Activated CD8-positive, alpha-beta memory T cell treated with anti-CD3 and anti-CD28 coated beads, Interleukin-2, amount 50 U/mL, for 1 hour (primary cell): ENCODE results near the gene SYT12.
"Not testable (repeated sequence)": the region's sequence is repeated elsewhere in the genome, so short reads cannot be mapped to it uniquely, and the experiment has no call there.

Experiments
- DNase-seq: peaks from one replicate; pipeline ENCODE4 v3.0.0-alpha.2; 2020; ENCODE audit errors: extremely low read depth

SYT12 gene, protein sequence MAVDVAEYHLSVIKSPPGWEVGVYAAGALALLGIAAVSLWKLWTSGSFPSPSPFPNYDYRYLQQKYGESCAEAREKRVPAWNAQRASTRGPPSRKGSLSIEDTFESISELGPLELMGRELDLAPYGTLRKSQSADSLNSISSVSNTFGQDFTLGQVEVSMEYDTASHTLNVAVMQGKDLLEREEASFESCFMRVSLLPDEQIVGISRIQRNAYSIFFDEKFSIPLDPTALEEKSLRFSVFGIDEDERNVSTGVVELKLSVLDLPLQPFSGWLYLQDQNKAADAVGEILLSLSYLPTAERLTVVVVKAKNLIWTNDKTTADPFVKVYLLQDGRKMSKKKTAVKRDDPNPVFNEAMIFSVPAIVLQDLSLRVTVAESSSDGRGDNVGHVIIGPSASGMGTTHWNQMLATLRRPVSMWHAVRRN

DNA sequence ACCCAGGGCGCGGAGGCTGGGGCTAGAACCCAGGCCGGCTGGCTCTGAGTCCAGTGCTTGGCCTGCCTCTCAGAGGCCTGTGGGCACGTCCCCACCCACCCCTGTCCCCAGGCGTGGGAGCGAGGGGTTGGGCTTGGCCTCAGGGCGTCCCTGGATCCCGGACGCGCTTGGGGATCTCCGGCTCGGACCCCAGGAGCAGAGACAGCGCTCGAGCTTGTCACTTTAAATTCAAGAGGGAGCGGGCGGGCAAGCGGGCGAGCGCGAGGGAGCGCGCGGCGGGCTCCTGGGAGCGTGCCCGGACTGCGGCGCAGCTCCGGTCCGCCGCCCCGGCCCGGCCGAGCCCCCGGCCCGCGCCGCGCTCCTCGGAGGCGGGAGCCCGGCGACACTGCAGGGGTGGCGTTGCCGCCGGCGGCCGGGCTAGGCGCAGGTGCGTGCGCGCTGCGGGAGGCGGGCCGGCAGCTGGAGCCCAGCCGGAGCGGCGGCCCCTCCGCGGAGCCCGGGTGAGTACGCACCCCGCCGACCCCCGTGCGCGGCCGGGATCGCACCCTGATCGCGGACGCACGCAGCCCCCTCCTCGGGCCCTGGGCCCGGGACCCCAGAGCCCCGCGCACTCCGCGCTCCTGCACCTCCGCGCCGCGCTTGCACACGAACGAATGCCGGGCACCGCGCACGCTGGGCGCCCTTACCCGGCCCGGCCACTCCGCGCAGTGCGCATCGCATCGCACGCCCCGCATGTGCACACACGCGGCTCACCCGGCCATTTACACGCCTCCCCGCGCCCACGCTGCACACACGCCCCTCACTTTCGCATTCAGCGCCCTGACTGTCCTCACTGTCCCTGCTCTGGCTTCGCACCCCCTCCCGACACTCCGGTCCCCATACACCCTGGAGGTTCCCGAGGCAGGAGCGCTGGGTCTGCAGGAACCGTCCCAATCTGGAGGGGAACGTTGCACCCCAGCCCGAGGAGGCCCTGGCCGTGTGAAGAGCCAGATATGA is at the start of gene SYT12:
SYT12 (plus strand) TSS at position 174 of the 996 bp plus-strand sequence. CDS start 7,011 bp downstream, outside the sequence.
- DNase-seq, result no peak

DNA sequence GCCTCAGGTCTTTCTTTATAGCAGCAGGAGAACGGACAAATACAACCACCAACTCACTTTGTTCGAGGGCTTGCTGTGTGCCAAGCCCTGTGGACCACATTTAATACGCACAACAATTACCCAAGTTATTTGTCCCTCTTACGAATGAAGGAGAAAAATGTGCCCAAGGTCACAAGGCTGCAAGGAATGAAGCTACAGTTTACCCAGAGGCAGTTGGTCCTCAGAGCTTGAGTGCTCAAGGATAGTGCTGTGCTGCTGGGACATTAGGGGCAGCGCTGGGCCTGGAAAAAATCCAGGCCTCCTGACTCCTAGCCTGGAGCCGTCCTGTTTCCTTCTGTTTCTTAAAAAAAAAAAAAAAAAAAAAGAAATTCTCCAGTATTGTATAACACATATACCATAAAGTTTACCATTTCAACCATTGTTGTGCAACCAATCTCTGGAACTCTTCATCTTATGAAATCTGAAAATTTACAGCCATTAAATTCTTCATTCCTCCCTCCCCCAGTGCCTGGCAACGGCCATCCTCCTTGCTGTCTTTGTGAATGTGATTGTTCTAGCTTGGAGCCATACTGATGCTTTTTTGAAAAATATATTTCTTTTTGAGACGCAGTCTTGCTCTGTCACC is 48.9 kb upstream of the SYT12 start:
- DNase-seq, result no peak

DNA sequence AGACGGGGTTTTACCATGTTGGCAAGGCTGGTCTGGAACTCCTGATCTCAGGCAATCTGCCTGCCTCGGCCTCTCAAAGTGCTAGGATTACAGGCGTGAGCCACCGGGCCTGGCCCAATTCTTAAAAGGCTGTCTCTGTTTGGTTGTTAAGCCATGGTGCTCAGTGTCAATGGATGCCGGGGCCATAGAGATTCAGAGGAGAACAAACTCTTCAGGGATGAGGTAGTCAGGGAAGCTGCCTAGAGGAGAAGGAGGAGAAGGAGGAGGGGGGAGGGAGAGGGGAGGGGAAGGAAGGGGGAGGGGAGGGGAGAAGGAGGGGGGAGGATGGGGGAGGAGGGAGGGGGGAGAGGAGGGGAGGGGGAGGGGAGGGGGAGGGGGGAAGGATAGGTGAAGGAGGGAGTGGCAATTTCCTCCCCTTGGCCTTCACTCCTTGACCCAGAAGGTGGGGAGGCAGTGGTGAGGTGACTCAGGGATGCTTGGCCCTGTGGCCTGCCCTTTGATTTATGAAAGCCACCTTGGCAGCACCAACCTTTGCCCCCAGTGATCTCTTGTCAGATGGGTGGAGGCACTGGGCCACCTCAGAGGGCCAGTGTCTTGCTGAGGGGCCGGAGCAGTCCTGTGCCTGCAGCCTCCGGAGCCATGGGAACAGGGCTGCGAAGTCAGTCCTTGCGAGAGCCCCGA is 48.1 kb upstream of the SYT12 start, which contains the start of gene C11orf86:
C11orf86 (plus strand) TSS at position 581 of the 681 bp plus-strand sequence; CDS start at position 640, 59 bp downstream.
- no peak for DNase-seq

DNA sequence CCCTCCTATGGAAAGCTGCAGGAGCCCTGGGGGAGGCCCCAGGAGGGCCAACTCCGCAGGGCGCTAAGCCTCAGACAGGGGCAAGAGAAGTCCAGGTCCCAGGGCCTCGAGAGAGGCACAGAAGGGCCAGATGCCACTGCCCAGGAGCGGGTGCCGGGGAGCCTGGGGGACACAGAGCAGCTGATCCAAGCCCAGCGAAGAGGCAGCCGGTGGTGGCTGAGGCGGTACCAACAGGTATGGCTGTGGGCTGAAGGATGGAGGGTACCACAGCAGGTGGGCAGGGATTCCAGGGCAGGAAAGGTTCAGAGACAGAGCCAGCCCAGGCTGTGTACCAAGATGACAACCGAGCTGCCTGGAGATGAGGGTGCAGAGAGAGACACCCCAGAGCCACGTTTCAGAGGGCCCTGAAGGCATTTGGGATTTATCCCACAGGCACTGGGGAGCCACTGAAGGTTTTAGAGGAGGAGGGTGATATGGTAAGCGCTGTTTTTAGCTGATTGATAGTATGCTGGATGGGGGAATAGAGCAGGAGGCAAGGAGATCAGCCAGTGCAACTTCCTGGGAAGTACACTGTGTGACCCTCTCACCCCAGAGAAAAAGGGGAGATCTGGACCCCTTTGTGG is 47.4 kb upstream of the SYT12 start:
- no peak for DNase-seq

DNA sequence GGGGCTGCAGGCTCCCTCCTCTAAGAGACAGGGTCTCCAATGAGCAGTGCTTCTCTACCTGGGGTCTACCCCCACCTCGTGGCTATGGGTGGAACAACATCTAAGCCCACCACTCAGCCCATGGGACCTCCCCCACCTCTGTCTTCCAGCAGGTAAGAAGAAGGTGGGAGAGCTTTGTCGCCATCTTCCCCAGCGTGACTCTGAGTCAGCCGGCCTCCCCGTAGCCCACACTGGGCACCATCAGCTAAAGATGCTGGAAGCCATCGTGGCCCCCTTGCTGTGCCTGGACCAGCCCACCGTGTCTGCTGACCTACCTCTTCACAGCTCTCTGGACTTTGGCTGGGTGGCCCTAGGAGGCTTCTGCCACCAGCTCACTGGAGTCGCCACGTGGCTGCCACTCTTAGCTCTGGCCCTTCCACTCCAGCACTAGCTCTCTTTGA is 46.9 kb upstream of the SYT12 start:
- no peak for DNase-seq

DNA sequence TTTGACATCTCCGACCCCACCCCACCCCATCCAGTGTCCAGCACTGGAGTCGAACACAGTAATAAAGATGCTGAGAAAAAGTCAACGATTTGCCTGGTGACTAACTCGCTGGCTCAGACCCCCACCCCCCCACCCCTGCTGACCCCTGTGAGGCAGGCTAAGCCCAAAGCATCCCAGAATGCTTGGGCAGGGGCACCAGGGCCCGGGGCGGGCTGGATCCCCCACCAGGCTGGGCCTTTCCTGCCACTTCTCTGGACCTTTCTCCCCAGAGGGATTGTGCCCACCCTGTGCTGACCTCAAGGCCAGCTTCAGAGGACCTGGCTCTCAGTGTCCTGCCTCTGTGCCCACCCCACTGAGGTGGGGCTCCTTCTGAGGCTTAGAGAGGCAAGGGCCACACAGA is 46.0 kb upstream of the SYT12 start:
- DNase-seq, result no peak

DNA sequence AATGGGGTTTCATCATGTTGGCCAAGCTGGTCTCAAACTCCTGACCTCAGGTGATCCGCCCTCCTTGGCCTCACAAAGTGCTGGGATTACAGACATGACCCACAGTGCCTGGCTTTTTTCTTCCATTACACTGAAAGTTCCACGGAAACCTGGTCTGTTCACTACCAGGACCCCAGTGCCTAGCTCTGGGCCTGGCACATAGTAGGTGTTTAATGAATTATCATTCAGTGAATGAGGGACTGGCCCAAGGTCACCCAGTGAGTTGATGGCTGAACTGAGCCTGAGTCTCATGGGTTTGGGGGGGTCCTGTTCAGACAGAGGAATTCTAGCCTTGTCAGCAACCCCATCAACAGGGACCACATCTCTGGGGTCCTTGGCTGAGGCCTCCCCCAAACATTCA is 44.7 kb upstream of the SYT12 start:
- DNase-seq, result no peak

DNA sequence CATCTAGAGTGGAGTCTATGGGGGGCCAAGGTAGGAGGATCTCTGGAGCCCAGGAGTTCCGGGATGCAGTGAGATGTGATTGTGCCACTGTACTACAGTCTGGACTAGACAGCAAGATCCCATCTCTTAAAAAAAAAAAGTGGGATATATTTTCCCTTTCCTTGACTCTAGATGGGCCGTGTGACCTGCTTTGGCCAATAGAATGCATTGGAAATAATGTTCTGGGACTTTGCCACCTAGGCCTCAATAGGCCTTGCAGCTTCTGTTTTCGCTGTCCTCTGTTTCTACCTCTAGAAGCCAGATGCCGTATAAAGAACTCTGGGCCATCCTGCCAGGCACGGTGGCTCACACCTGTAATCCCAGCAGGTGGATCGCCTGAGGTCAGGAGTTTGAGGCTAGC is 44.2 kb upstream of the SYT12 start:
- no peak for DNase-seq

DNA sequence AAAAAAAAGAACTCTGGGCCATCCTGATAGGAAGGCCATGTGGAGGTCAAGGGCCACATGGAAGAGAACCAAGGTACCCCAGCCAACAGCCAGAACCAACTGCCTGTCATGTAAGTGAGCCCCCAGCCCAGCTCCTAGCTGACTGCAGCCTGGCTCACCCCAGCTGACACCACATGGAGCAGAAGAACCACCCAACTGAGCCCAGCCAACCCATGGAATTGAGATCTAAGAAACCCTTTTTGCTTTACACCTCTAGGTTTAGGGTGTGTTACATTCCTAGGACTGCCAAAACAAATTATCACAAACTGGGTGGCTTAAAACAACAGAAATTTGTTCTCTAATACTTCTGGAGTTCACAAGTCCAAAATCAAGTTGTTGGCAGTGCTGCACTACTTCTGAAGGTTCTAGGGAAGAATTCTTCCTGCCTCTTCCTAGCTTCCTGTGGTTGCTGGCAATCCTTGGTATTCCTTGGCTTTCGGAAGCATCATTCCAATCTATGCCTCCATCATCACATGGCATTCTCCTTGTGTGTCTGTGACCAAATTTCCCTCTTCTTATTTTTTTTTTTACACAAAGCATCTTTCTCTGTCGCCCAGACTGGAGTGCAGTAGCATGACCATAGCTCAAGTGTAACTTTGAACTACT is 43.5 kb upstream of the SYT12 start:
- DNase-seq, result no peak

DNA sequence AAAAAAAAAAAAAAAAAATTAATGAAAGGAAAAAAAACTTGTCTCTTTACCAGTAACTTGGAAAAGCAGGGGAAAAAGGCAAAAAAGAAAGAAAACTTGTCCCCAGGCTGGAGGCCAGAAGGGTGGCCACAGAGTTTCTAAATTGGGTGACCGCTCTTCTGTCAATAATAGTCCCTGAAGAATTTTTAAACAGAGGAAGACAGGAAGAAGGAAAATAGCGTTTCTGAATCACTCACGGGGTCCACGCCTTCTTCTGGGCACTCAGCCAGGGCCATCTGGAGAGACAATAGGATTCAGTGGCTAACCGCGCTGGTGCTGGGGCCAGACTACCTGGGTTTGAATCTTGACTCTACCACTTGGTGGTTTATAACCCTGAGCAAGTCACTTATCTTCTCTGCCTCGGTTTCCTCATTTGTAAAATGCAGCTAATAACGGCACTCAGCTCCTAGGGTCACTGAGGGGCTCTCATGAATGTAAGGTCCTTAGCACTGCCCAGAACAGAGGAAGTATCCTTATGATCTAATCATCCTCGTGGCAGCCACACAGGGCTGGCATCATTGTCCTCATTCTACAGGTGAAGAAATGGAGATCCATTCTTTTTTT is 40.9 kb upstream of the SYT12 start:
- no peak for DNase-seq

DNA sequence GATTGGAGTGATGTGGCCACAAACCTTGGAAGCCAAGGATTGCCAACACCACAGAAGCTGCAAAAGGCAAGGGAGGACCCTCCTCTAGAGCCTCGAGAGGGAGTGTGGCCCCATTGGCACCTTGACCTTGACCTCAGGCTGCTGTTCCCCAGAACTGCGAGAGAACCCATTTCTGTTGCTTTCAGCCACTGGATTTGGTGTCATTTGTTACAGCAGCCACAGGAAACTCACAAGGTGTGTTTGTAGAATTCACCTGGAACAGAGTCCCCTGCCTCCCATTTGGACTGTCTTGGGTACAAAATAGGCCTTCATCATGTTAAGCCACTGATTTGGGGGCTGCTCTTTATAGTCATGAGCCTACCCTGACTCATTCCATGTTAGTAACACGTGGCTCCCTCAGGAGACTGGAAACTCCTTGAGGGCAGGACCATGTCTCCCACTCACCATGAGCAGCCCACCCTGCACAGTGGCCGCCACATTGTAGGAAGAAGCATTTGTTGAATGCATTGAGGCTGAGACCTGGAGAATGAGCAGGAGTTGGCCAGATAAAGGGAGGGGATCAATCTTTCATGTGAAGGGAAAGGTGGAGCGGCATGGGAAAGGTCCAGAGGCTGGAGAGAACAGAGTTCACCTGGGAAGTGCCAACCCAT is 39.5 kb upstream of the SYT12 start:
- no peak for DNase-seq

DNA sequence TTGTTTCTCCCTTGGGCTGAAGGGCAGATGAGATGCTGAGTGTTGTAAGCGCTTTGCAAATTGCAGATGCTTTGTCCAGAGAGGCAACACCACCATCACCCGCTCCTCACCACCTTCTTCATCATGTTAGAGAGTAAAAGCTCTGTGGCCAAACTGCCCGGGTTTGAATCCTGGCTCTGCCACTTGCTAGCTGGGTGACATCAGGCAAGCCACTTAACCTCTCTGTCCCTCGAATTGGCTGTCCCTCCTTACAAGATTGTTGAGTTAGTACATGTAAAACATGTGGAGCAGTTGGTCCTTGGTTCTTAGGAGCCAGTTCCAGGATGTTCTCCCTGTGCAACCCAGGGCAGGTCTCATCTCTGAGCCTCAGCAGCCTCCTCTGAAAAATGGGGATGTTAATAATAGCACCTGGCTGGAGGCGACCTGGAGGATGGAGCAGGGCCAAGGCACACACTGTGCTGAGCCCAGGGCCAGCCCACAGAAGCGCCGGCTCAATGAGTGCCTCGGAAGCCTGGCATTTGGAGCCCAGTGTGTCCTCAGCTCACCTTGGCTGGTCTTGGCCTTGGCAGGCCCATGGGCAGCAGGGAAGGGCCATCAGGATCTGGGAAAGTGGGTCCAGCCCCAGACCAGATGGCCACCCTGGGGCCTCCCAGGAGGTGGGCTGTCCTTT is 37.3 kb upstream of the SYT12 start:
- no peak for DNase-seq

DNA sequence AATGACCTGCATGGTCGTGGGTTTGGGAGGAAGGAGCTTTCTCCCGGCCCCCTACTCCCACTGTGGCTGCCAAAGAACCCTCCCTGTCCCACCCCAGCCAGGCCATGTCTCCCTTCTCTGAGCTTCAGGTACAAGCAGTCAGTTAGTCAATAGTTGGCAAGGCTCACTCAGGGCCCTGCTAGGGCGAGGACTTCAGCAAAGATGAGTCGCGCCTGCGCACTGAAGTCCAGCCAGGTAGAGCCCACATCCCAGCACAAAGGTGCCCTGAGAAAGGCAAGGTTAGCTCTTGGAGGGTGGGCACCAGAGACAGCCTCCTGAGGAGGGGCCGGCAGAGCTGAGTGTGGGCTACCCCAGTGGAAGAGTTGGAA is 36.8 kb upstream of the SYT12 start:
- no peak for DNase-seq

DNA sequence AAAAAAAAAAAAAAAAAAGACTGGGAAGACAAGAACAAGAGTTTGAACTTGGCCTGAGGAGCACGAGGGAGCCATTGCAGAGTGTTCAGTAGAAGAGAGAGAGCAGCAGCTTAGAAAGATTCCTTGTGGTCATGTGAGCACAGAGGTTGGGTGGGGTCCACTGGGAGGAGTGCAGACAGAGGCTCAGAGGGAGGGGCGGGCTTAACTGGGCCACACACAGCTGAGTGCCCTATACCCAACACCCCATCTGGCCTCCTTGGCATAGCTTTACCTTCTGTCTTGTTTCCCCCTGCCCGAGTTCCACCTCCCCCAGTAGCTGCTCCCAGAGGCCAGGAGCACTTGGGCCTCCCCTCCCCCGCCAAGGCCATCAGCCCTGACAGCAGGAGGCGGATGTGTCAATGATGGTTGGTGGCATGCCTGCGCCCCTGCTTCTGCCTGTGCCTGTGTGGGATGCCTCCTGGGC is 35.7 kb upstream of the SYT12 start:
- DNase-seq, result no peak

DNA sequence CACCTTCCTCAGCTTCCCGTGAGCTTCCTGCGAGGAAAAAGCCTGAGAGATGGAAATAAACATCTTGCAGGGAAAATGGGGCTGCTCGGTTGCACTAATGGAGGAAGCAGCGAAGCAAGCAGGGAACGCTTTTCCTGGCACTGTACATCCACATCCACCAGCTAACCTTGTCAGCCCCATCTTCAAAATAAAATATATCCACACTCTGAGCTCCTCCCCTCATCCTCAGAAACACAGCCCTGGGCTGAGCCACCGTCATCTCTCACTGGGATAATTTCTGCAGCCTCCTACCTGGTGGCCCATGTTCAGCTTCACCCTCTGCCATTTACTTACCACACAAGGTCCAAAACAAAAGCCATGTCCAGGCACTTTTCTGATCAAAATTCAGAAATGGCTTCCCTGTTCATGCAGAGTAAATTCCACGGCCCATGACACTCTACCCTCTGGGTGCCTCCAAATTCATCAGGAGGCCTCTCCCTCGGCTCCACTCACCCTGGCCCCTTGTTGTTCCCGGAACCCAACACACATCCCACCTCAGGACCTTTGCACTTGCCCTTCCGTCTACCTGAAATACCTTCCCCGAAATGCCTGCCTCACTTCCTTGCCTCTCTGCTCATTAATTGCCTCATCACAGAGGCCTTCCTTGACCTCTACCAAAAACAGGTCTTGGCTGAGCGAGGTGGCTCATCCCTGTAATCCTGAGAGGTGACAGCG is 34.9 kb upstream of the SYT12 start:
- no peak for DNase-seq

DNA sequence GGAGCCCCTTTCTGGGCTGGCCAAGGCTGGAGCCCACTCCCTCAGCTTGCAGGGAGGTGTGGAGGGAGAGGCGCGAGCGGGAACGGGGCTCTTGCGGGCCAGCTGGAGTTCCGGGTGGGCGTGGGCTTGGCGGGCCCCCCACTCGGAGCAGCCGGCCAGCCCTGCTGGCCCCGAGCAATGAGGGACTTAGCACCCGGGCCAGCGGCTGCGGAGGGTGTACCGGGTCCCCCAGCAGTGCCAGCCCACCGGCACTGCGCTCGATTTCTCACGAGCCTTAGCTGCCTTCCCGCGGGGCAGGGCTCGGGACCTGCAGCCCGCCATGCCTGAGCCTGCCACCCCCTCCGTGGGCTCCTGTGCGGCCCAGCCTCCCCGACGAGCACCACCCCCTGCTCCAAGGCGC is 34.2 kb upstream of the SYT12 start:
- not testable (repeated sequence) for DNase-seq

DNA sequence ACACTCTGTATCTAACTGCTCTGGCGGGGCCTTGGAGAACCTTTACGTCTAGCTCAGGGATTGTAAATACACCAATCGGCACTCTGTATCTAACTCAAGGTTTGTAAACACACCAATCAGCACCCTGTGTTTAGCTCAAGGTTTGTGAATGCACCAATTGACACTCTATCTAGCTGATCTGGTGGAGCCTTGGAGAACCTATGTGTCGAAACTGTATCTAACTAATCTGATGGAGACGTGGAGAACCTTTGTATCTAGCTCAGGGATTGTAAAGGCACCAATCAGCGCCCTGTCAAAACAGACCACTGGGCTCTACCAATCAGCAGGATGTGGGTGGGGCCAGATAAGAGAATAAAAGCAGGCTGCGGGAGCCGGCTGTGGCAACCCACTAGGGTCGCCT is 33.6 kb upstream of the SYT12 start:
- DNase-seq, result not testable (repeated sequence)

DNA sequence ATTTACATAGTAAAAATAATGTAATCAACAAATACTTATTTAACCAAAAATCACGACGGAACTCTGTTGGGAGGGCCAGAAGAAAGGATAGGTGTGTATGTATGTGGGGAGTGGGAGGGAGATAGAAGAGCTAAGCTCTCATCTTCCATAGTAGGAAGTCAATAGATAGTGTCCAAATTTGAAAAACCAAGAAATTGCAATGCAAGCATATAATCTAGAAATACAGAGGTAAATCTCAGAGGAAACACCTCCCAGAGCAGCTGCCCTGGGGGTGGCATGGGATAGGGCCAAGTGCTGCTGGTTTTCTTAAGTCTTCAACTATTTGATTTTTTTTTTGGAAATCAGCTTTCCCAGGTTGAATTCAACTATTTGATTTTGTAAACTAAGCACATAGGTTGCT is 30.9 kb upstream of the SYT12 start:
- no peak for DNase-seq
